Measurements from ENCODE around the gene AGPAT1.
A peak's percentile ranks its signal among the peaks of the same experiment; 100 is the strongest.
"Not testable (repeated sequence)": the region's sequence is repeated elsewhere in the genome, so short reads cannot be mapped to it uniquely, and the experiment has no call there.

Gene AGPAT1

DNA sequence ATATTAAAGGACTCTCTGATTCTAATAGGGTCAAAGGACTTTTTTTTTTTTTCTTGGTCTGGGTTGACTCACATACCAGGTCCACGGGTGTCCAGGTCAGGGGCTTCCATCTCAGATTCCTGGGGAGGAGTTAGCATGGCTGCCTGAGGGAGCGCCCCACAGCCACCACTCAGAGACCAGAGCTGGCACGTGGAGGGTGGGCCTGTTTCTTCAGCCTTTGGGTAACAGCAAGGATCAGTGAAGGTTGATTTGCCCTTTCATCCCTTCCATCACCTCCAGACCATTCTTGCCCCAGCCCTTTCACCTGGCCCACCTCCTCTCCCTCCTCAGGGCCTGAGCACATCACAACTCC, 22.4 kb upstream of the AGPAT1 start:
- no peak for DNase-seq

DNA sequence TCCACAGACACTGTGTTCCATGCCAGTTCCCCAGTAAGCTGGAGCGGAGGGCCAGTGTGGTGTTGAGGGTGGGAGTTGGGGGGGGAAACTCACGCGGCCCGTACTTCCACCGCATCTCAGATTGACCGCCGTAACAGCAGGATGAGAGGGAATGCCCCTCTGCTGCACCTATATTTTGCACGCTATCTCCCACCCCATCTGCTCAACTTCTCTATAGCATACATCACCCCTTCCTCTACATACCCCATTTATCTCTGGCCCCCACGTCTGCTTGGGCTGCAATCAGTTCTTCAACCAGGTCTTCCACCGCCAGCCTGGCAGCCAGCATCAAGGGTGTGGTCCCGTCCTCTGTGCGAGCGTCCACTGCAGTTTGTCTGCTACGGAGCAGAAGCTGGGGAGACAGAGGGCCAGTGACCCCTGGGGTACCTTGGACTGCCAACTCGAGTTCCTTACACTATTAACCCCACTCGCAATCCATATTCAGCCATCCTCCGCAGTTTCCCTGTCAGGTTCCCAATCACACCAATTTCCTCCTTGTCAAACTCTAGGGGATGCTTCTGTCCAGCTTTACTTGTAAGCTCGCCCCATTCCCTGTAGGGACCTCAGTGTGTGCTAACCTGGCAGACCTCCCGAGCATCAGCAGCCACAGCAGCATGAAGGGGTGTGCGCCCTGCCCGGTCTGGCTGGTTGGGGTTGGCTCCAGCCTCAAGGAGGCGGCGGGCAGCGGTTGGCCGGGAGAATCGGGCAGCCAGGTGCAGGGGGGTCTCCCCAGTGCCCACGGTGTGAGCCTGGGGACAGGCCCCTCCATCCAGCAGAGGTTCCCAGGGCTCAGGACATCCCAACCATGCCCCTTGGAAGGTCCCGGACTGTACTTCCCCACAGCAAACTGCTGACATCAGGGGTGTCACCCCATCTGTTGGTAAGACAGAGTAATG, 21.1 kb upstream of the AGPAT1 start:
- DNase-seq = no peak

DNA sequence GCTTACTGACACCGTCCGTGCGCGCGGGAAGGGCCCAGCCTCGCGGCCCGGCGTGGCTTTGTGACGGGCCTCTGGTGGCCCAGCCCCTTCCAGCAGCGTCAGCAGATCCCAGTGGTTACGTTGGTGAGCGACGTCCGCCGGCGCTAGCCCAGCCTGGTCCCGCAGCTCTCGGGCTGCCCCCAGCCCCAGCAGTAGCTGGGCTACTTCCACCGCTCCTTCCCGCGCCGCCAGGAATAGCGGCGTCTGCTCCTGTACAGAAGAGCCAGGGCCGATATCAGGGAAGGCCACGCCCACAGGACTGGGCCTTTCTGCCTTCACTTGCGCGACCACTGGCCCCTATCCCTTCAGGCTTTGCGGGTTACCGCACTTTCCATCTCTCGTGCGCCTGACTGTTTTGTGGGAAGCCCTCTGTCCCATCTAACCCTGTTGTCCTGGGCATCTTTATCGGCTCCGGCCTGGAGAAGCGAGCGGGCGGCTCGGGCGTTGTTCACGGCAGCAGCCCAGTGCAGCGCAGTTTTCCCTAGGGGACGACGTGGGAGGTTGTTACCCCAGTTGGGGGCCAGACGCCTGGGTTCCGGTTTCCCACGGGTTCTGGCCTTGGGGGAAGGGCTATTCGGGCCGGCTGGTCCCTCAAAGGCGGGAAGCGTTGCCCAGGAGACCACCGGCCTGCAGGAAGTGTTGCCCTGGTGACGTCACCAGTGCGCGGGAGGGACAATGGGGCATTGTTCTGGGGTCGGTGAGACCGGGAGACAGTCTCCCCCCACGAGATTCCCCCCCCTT, 20.2 kb upstream of the AGPAT1 start:
- DNase-seq = peak; percentile 74

DNA sequence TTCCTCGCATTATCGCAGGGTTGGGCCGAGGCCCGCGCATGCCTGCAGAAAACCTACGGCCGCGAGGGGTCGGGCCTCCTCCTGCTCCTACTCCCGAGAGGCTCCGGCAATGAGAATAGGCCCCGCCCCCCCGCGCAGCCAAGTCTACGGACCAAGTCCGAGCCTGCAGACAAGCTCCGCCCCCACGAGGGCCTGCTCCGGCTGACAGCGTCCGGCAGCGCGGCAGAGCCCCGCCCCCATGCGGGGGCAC, 19.7 kb upstream of the AGPAT1 start:
- peak; percentile 100 for DNase-seq

DNA sequence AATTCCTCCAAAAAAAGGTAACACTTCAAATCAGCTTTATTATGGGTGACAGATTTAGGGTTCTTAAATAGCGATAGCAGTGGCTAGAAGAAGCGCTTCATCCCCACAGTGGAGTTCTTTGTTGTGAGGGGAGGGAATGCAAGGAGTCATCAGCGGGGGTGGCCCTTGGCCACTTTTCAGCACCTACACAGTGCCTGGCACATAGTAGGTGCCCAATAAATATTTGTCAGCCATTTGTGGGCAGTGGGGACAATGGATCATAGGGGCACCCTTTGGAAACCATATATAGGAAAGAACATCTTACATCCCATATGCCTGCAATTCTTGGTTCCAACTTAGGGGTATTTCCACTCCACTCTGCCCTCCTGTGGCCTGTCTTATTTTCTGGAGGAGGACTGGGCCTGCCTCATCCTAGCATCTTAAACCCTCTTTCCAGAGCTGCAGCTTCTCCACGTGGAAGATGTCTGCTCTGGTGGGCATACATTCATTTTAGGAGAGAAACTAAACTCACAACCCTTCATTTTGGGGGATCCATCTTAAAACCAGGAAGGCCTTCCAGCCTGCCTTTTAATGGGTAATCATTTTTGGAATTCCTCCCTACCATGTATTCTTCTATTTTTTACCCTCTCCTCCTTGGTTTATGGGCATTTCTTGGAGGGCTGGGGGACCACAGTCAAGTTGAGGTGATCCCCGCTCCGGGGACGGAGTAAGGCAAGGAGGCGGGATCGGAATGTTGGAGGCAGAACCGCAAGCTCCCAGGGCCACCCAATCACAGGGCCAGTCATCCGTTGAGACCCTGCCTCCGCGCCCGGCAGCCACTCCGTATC, 19.2 kb upstream of the AGPAT1 start:
- DNase-seq = no peak

DNA sequence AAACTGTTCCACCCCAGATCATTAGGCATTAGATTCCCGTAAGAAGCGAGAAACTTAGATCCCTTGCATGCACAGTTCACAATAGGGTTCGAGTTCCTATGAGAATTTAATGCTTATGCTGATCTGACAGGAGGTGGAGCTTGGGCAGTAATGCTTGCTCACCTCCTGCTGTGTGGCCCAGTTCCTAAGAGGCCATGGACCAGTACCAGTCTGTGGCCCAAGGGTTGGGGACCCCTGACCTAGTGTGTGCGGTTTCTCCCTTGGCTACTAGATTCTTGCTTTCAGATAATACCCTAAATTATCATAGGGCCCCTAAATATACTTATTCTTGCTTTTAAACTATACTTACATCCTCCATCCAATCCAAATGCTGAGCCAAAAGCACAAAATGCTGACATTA, 18.5 kb upstream of the AGPAT1 start:
- no peak for DNase-seq

DNA sequence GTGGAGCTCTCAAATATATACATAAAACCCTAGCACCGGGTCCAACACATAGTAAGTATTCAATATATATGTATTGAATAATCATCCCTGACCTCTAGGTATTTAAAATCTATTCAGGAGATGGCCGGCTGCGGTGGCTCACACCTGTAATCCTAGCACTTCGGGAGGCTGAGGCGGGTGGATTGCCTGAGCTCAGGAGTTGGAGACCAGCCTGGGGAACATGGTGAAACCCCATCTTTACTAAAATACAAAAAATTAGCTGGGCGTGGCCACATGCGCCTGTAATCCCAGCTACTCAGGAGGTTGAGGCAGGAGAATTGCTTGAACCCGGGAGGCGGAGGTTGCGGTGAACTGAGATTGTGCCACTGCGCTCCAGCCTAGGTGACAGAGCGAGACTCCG, 17.2 kb upstream of the AGPAT1 start:
- not testable (repeated sequence) for DNase-seq

DNA sequence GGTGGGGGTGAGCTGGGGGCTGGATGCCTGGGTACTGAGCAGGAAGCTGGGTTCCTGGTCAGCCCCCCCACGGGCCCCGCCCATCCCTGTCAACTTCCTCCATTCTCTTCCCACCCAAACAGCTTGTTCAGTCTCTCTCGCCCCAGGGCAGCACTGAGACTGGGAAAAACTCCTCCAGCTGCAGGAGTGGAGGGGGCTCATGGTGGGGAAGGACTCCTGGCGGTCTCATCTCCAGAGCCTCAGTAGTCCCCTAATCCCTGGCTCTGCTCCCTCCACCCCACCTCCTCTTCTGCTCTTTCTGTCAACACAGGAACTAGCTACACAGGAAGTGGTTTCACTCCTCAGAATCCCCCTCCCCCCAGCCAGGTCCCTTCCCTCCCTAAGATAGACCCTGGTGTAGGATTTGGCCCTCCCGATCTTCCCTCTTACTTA, 16.7 kb upstream of the AGPAT1 start, which contains the start of gene GPSM3:
TSS of gene GPSM3 (minus strand) at position 36 of the 432 bp plus-strand sequence. CDS start 130 bp downstream, outside the sequence.
- DNase-seq = no peak

DNA sequence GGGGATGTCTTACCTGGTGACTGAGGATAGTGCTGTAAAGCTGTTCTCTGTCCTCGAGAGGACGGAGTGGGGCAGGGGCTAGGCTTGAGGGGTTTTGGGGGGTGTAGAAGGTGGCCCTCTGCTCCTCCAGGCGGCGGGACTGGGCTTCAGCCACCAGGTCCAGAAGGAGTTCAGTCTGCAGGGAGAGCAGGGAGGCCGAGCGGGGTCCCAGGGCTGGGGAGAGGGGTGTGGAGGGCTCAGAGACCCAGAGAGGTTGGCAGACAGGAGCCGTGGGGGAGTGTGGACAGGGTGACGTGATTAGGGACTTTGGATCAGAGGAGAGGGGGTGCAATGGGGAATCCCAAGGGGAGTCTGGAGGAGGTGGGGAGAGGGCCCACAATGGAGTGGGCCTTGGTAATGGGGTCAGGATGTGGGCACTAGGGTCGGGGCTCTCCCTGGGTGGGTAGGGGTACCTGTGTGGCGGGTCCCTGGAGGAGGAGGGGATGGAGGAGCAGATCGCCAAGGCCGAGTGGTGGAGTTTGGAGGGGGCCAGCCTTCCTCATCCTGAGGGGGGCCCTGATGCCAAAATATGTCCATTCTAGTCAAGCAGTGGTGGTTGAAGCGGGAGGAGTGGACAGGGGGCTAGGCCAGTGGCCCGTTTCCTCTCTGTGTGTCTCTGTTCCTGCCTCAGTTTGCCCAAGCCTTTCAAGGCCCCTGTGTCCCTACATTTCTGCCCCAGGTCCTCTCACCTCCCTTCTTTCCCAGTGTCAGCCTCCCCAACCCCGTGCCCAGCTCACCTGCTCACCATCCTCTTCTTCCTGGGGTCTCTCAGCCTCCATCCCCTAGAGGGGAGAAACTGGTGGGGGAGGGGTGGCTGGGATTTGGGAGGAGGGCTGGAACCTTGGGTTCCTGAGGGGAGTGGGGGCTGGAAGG, 16.1 kb upstream of the AGPAT1 start:
- no peak for DNase-seq

DNA sequence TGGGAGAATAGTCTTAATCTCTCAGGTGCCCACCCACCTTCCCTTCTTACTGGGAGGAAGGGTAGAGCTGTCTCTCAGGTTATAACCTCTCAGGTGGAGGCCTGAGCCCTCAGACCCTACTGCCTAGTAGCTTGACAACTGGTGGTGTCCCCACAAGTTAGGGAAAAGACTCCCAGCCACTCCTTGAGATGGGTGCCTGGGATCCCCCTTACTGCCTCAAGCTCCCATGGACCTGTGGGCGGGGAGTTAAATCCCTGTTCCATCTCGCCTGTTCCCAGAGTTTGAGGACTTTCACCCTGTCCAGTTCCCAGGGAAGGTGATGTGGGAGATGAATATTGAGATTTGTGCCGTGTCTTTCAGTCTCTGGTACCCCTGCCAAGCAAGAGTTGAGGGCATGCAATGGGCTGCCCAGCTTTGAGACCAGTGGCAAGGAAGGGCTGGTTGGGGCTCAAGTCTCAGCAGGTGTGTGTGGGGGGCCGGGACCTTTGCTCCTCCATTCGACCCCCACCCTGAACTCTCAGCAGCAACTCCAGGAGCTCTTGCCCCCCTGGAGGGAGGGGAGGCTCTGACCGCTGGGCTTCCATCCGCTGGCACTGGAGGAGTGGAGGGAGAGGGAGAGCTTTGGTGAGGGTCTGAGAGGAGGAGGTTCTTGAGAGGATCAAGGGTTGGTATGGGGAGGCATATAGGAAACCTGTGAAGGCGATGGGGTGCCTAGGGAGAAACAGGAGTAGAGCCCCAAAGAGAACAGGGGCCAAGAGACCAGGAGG, 15.2 kb upstream of the AGPAT1 start:
- DNase-seq = no peak

DNA sequence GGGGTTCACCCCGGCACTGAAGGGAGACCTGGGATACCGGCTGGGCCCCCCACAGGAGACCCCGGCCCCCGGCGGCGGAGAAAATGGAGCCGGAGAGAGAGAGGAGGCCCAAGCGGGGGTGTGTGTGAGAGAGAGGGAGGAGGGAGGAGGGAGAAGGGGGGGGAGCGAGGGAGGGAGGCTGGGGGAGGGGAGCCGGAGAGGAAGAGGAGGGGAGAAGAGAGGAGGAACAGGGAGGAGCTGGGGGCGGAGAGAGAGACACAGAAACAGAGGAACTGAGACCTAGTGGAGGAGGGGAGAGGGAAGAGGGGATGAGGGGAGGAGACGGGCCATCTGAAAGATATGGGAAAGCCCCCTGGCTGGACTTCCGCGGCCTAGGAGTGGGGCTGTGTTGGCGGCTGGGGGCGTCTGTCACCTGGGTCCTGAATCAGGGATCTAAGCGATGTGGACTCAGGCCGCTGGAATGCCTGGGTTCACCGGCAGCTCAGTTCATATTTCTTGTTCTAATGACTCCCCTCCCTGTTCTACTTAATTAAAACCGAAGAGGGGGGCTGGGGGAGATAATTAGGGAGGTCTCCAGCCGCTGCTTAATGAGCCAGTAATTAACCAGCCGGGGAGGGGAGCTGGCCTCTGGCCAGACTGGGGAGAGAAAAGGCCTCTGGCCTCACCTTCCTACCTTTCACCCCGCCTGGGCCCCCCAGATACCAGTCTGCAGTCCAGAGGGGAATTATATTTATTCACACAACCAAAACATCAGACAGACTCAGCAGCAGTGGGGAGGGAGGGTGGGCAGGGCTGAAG, 14.4 kb upstream of the AGPAT1 start, which contains the start of gene PBX2:
TSS of gene PBX2 (minus strand) at position 149 of the 798 bp plus-strand sequence. CDS start 287 bp downstream, outside the sequence.
- DNase-seq = no peak

DNA sequence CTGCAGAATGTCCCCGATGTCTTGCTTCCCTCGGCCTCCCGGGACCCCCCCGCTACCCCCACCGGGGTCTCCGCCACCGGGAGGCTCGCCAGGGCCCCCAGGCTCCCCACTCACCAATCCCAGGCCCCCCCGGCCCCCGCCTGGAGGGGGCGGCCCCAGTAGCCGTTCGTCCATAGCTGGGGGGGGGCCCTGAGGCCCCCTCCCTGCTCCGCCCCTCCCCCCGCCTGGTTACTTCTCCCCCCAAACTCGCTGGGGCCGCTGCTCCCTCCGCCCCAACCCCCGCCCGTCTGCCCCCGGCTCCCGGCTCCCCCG, 13.8 kb upstream of the AGPAT1 start:
- no peak for DNase-seq

DNA sequence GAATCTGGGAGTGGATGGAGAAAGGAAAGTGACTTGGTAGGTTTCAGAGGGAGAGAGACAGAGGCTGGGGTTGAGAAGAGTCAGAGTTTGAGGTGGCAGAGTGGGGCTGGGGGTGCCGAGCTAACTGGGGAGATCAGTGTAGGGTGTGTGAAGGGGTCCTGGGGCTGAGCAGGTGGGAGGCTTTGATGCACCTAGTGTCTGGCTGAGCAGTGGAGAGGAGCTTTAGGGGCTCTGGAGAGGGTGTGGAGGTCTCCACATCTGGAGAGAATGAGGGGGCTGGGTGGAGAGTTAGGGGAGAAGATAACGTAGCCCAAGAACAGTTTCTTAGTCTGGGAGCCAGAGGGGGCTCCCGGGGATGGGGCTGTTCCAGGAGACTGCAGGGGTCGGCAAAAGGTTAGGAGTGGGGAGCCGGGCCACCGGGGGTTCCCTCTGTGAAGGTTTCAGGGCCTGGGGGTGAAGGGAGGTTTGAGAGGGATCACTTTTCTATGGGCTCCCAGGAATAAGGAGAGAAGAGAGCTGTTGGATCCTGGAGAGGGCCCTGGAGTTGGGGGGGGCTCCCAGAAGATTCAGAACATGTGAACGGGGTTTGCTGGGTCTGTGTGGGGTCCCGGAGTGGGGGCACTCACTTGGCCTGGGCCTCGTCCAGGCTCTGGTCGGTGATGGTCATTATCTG, 13.3 kb upstream of the AGPAT1 start:
- DNase-seq = no peak

DNA sequence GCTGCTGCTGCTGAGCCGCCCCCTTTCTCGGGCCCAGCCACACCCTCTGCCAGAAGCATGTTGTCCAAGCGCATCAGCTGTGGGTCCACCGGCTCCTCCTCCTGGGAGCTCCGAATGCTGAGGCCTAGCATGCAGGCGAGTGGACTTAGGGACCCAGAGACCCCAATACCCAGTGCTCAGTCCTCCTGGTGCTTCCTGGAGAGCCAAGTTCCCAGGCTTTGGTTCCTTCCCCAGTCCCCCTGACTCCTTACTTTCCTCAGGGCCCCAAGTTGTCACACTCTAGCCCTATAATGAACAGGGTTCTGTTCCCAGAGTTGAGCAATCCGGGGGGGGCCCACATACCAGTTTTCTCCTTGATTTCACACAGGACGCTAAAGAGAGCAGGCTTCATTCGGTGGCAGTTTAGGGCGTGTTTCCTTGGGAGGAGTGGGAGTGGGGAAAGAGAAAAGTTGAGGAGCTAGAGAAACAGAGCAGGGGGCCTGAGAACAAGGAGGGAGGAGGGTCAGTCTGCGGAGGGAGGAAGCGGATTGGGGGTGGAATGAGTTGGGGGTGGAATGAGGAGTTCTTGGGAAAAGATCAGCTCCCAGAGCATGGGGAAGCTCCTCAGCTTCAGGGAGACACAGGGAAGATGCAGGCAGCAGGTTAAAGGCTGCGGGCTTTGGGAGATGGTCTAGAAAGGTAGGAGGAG, 12.6 kb upstream of the AGPAT1 start:
- DNase-seq = no peak

DNA sequence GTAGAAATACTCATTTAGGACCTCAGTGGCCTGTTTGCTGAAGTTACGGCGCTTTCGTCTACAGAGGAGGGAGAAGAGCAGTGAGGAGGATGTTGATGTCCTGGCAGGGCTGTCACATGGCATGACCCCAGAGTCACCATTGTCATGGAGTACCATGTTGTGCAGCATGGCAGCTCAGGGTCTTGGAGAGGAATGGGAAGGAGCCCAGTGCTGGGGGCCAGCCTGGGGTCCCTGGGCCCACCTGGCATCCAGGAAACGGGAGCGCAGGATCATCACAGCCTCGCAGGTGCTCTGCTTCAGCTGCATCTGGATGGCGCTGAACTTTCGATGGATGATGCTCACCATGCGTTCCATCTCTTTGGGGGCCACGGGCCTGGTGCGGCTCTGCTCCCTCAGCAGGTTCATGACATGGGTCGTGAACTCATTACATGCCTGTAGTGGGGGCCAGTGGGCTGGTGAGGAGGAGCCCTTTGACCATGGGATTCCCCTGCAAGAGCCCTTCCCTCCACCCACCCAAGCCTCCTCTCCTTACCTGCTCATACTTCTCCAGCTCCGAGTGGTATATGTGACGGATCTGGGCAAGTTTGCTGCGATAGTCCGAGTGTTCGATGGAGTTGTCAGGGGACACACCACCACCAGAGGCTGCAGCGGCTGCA, 12.0 kb upstream of the AGPAT1 start:
- DNase-seq = not testable (repeated sequence)

DNA sequence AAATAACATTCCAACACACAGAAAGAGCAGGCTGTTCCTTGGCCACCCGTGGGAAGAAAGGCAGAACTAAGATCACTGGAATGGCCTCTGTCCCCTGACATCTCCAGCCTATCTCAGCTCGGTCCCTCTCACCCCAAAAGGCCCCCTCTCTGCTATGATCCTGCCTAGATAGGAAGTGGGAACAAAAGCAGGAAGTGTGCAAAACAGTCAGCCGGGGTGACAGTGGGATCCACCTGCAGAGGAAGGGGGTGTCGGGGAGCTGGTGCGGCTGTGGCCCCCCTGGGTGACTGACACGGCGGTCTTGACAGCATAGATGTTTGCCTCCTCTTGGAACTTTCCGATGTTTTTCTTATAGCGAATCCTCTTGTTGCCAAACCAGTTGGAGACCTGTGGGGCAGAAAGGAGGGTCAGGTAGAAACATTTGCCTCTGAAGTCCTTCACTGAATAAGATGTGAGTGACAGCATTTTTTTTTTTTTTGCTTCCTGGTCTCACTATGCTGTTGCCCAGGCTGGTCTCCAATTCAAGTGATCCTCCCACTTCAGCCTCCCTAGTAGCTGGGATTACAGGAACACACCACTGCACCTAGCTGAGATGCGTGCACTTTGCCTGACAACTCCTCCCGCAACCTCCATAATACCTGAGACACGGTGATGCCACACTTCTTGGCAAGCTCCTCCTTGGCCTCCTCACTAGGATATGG, 11.3 kb upstream of the AGPAT1 start:
- no peak for DNase-seq

DNA sequence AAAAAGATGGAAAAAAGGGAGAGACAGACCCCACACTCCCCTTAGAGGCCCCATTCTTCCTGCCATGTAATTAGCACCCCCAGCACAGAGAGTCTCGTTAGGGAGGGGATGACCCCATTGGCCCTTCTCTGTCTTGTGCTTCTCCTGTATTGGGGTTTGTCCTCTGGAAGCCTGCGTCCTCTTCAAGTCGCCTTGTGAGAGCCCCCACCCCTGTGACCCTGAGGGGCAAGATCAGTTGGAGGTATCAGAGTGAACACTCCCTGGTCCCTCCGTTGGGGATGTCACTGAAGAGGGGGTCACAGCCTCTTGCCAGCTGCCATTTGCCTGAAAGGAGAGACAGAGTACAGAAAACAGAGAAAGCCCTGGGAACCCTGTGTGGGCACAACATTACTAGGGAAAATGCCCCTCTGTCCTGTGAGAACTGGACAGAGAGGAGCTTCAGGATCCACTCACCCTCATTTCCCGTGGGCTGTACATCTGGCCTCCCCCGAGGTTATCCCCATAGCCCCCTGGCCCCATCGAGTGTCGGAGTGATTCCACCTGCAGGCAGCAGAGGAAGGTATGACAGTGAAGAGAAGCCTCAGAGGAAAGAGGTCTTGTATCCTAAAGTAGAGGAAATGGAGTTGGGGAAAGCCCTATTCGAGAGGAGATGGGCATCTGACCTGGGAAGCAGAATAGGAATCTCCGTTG, 10.4 kb upstream of the AGPAT1 start:
- DNase-seq = not testable (repeated sequence)

All from NCI-H1048 (cell line).